NK-92 (cell line): ENCODE measurements around the gene AFAP1.

ENCODE experiments used
- DNase-seq: peaks from one replicate; lab custom pipeline; 2025; ENCODE audit not compliant: unreplicated experiment; lab: John Stamatoyannopoulos, UW

AFAP1 gene

GRCh38 chr4:7788193-7788592 is 151.5 kb downstream of the AFAP1 start:
- DNase-seq, result no peak

GRCh38 chr4:7787681-7788141 is 151.9 kb downstream of the AFAP1 start:
- no peak for DNase-seq

- DNase-seq, result no peak
Measured at GRCh38 chr4:7787067-7787466, 152.6 kb downstream of the AFAP1 start.

GRCh38 chr4:7786517-7786916 is 153.1 kb downstream of the AFAP1 start:
- DNase-seq, result no peak

GRCh38 chr4:7786040-7786439 is 153.6 kb downstream of the AFAP1 start:
- no peak for DNase-seq

GRCh38 chr4:7785017-7785416 is 154.6 kb downstream of the AFAP1 start:
- DNase-seq, result no peak

- DNase-seq, result no peak
Measured at GRCh38 chr4:7784131-7784870, 155.4 kb downstream of the AFAP1 start.

- no peak for DNase-seq
Measured at GRCh38 chr4:7783541-7783940, 156.1 kb downstream of the AFAP1 start.

- DNase-seq, result no peak
Measured at GRCh38 chr4:7782783-7783182, 156.9 kb downstream of the AFAP1 start.

GRCh38 chr4:7781993-7782392 is 157.7 kb downstream of the AFAP1 start:
- no peak for DNase-seq

GRCh38 chr4:7781366-7781765 is 158.3 kb downstream of the AFAP1 start:
- no peak for DNase-seq

- DNase-seq, result no peak
Measured at GRCh38 chr4:7780751-7781348, 158.8 kb downstream of the AFAP1 start.

GRCh38 chr4:7779432-7779768 is 160.3 kb downstream of the AFAP1 start:
- DNase-seq, result no peak

- DNase-seq, result no peak
Measured at GRCh38 chr4:7778510-7779431, 160.9 kb downstream of the AFAP1 start.

- DNase-seq, result no peak
Measured at GRCh38 chr4:7777871-7778509, 161.7 kb downstream of the AFAP1 start.

- no peak for DNase-seq
Measured at GRCh38 chr4:7777017-7777710, 162.5 kb downstream of the AFAP1 start.

- DNase-seq, result no peak
Measured at GRCh38 chr4:7775396-7775795, 164.3 kb downstream of the AFAP1 start.

- DNase-seq, result no peak
Measured at GRCh38 chr4:7774301-7775294, 165.1 kb downstream of the AFAP1 start.

GRCh38 chr4:7773401-7774180 is 166.1 kb downstream of the AFAP1 start:
- no peak for DNase-seq
